HG03159 (cell line): ENCODE measurements around the gene HBQ1.
"Not testable (repeated sequence)": the region's sequence is repeated elsewhere in the genome, so short reads cannot be mapped to it uniquely, and the experiment has no call there.

ENCODE experiments used
- ATAC-seq: cut with Tn5 transposase; IDR thresholded peaks from one replicate; pipeline ENCODE4 v1.9.1; 2021; ENCODE audit warnings: mild to moderate bottlenecking, moderate library complexity; ENCODE audit not compliant: unreplicated experiment

The HBQ1 gene

GRCh38 chr16:160242-160641 is 20.0 kb upstream of the HBQ1 start:
- ATAC-seq, result not testable (repeated sequence)

GRCh38 chr16:160691-161190 is 19.5 kb upstream of the HBQ1 start:
- no peak for ATAC-seq

- ATAC-seq, result no peak
Measured at GRCh38 chr16:162271-162991, 17.8 kb upstream of the HBQ1 start.

- ATAC-seq, result not testable (repeated sequence)
Measured at GRCh38 chr16:163139-163538, 17.1 kb upstream of the HBQ1 start.

GRCh38 chr16:163696-164095 is 16.6 kb upstream of the HBQ1 start:
- ATAC-seq, result not testable (repeated sequence)

GRCh38 chr16:164134-164823 is 16.0 kb upstream of the HBQ1 start:
- ATAC-seq, result not testable (repeated sequence)

- no peak for ATAC-seq
Measured at GRCh38 chr16:164827-165538, 15.3 kb upstream of the HBQ1 start.

GRCh38 chr16:165539-166374 is 14.5 kb upstream of the HBQ1 start, which contains the start of gene HBM:
Gene HBM (plus strand): TSS chr16:165978. CDS start chr16:165998, 20 bp downstream.
- no peak for ATAC-seq

GRCh38 chr16:166375-167121 is 13.7 kb upstream of the HBQ1 start:
- ATAC-seq, result no peak

GRCh38 chr16:167122-167690 is 13.1 kb upstream of the HBQ1 start:
- ATAC-seq, result no peak

- ATAC-seq, result no peak
Measured at GRCh38 chr16:168424-168823, 11.8 kb upstream of the HBQ1 start.

- ATAC-seq, result no peak
Measured at GRCh38 chr16:169014-169413, 11.2 kb upstream of the HBQ1 start.

- not testable (repeated sequence) for ATAC-seq
Measured at GRCh38 chr16:170088-170507, 10.2 kb upstream of the HBQ1 start.

GRCh38 chr16:170788-171187 is 9.5 kb upstream of the HBQ1 start:
- ATAC-seq, result no peak

- ATAC-seq, result not testable (repeated sequence)
Measured at GRCh38 chr16:172374-172941, 7.8 kb upstream of the HBQ1 start, which contains the start of gene HBA2. Gene HBA2 (plus strand): TSS chr16:172876. CDS start chr16:172913, 37 bp downstream.

- ATAC-seq, result not testable (repeated sequence)
Measured at GRCh38 chr16:173211-173854, 6.9 kb upstream of the HBQ1 start.

GRCh38 chr16:173928-174769 is 6.1 kb upstream of the HBQ1 start:
- ATAC-seq, result not testable (repeated sequence)
